Measurements from ENCODE around the gene ZDHHC8.

The ZDHHC8 gene

DNA sequence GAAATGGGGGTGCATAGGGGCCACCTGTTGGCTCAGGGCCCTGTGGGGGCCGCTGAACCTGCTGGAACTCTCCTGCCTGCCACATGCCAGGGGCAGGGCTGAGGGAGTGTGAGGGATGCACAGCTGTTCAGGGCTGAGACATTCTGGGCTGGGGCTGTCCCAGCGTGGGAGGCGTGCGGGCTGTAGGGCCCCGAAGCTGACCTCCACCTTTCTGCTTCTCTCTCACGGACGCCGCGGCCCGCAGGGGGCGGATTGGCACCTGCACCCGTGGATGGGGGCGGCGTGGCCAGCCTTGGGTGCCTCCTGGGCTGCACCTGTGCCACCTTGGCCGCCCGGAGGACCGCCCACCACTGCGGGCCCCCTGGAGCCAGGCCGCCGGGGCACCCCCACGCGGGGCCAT is 15.2 kb downstream of the ZDHHC8 start:
- Histone ChIP-seq H3K36me3 (ENCODE audit: insufficient read depth, low read length) (peaks cover 11% of the 10 kb centered on the region; the same call in 1 of the 2 replicates), H3K4me3 (ENCODE audit: low read depth in 1 of 2, low read length in 2 of 2) (no peak overlapping the region), H3K9me3 (ENCODE audit: insufficient read depth, low read length, severe bottlenecking) (no peaks in the 10 kb centered on the region), H3K4me1 (ENCODE audit: insufficient read depth, low read length) (no peaks in the 10 kb centered on the region), H4K20me1 (ENCODE audit: insufficient read depth, low read length) (peaks cover 7% of the 10 kb centered on the region; the same call in 1 of the 2 replicates), H3K79me2 (ENCODE audit: insufficient read depth, low read length) (no peaks in the 10 kb centered on the region), H3K27ac (ENCODE audit: low read length) (no peak overlapping the region), H3K4me2 (ENCODE audit: insufficient read depth, low read length) (no peak overlapping the region), H3K27me3 (ENCODE audit: insufficient read depth, low read length, poor library complexity) (no peaks in the 10 kb centered on the region), H2AFZ (ENCODE audit: low read depth, low read length) (no peak overlapping the region), H3K9ac (ENCODE audit: low read depth, low read length) (no peak overlapping the region)
- DNase-seq: no peak
- TF ChIP-seq, protein P1, sequence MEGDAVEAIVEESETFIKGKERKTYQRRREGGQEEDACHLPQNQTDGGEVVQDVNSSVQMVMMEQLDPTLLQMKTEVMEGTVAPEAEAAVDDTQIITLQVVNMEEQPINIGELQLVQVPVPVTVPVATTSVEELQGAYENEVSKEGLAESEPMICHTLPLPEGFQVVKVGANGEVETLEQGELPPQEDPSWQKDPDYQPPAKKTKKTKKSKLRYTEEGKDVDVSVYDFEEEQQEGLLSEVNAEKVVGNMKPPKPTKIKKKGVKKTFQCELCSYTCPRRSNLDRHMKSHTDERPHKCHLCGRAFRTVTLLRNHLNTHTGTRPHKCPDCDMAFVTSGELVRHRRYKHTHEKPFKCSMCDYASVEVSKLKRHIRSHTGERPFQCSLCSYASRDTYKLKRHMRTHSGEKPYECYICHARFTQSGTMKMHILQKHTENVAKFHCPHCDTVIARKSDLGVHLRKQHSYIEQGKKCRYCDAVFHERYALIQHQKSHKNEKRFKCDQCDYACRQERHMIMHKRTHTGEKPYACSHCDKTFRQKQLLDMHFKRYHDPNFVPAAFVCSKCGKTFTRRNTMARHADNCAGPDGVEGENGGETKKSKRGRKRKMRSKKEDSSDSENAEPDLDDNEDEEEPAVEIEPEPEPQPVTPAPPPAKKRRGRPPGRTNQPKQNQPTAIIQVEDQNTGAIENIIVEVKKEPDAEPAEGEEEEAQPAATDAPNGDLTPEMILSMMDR (IDR thresholded peaks at IDR 0.05; ENCODE audit: borderline replicate concordance, extremely low read depth, low read length, poor library complexity, severe bottlenecking): no peak
- TF ChIP-seq EZH2 (IDR thresholded peaks at IDR 0.05; ENCODE audit: borderline replicate concordance, low read depth, low read length, severe bottlenecking): no peak
- 0 out of 3 replicates have a peak, but pooled peaks have one; percentile 17 for ATAC-seq (ENCODE audit: insufficient read depth, low read depth)

- peak; percentile 41; the same call in 1 of the 3 replicates for ATAC-seq (ENCODE audit: insufficient read depth, low read depth)
- Histone ChIP-seq H3K79me2 (ENCODE audit: insufficient read depth, low read length) (no peaks in the 10 kb centered on the region), H3K4me1 (ENCODE audit: insufficient read depth, low read length) (no peaks in the 10 kb centered on the region), H3K9me3 (ENCODE audit: insufficient read depth, low read length, severe bottlenecking) (no peaks in the 10 kb centered on the region), H3K36me3 (ENCODE audit: insufficient read depth, low read length) (peaks cover 8% of the 10 kb centered on the region; the same call in 1 of the 2 replicates), H3K4me2 (ENCODE audit: insufficient read depth, low read length) (no peak overlapping the region), H4K20me1 (ENCODE audit: insufficient read depth, low read length) (peaks cover 7% of the 10 kb centered on the region; the same call in 1 of the 2 replicates), H3K27me3 (ENCODE audit: insufficient read depth, low read length, poor library complexity) (no peaks in the 10 kb centered on the region), H3K4me3 (ENCODE audit: low read depth in 1 of 2, low read length in 2 of 2) (no peak overlapping the region), H2AFZ (ENCODE audit: low read depth, low read length) (no peak overlapping the region), H3K27ac (ENCODE audit: low read length) (no peak overlapping the region), H3K9ac (ENCODE audit: low read depth, low read length) (no peak overlapping the region)
- TF ChIP-seq, protein P1 (IDR thresholded peaks at IDR 0.05; ENCODE audit: borderline replicate concordance, extremely low read depth, low read length, poor library complexity, severe bottlenecking): no peak
- TF ChIP-seq EZH2 (IDR thresholded peaks at IDR 0.05; ENCODE audit: borderline replicate concordance, low read depth, low read length, severe bottlenecking): no peak
- DNase-seq: no peak
These were observed 15.8 kb downstream of the ZDHHC8 start for GRCh38 chr22:20147237-20147988.

- Histone ChIP-seq H4K20me1 (ENCODE audit: insufficient read depth, low read length) (peaks cover 7% of the 10 kb centered on the region; the same call in 1 of the 2 replicates), H2AFZ (ENCODE audit: low read depth, low read length) (no peak overlapping the region), H3K27me3 (ENCODE audit: insufficient read depth, low read length, poor library complexity) (no peaks in the 10 kb centered on the region), H3K4me1 (ENCODE audit: insufficient read depth, low read length) (no peaks in the 10 kb centered on the region), H3K27ac (ENCODE audit: low read length) (no peak overlapping the region), H3K36me3 (ENCODE audit: insufficient read depth, low read length) (no peaks in the 10 kb centered on the region), H3K9me3 (ENCODE audit: insufficient read depth, low read length, severe bottlenecking) (no peaks in the 10 kb centered on the region), H3K4me2 (ENCODE audit: insufficient read depth, low read length) (no peak overlapping the region), H3K4me3 (ENCODE audit: low read depth in 1 of 2, low read length in 2 of 2) (no peak overlapping the region), H3K9ac (ENCODE audit: low read depth, low read length) (no peak overlapping the region), H3K79me2 (ENCODE audit: insufficient read depth, low read length) (no peaks in the 10 kb centered on the region)
- no peak for ATAC-seq (ENCODE audit: insufficient read depth, low read depth)
- TF ChIP-seq, protein P1 (IDR thresholded peaks at IDR 0.05; ENCODE audit: borderline replicate concordance, extremely low read depth, low read length, poor library complexity, severe bottlenecking): no peak
- TF ChIP-seq EZH2 (IDR thresholded peaks at IDR 0.05; ENCODE audit: borderline replicate concordance, low read depth, low read length, severe bottlenecking): no peak
- no peak for DNase-seq
These were observed 16.8 kb downstream of the ZDHHC8 start for GRCh38 chr22:20148414-20148813.
